HTR-8/SVneo (cell line): ENCODE measurements around the gene WDR4.
"Not testable (repeated sequence)": the region's sequence is repeated elsewhere in the genome, so short reads cannot be mapped to it uniquely, and the experiment has no call there.

Source experiments
- DNase-seq: peaks from one replicate; pipeline ENCODE4 v3.0.0; 2011; ENCODE audit warnings: low spot score, mixed read lengths; ENCODE audit not compliant: insufficient read length
- FAIRE-seq: peaks from 2 replicates; lab custom pipeline; 2011; peaks lifted over from hg19 to GRCh38; lab: Jason Lieb, UNC

WDR4 gene

GRCh38 chr21:42880352-42880751 lies 1.0 kb upstream of the WDR4 start:
- FAIRE-seq (no peak), DNase-seq (no peak)

GRCh38 chr21:42878678-42878992 lies 704 bp downstream of the WDR4 start:
- FAIRE-seq (no peak), DNase-seq (no peak)

- FAIRE-seq, DNase-seq: not testable (repeated sequence)
Measured at GRCh38 chr21:42875811-42876210, 3.5 kb downstream of the WDR4 start.

- no peak for DNase-seq
- FAIRE-seq = no peak
Measured at GRCh38 chr21:42873096-42873495, 6.2 kb downstream of the WDR4 start.

- DNase-seq (no peak), FAIRE-seq (no peak)
Measured at GRCh38 chr21:42868196-42868595, 11.1 kb downstream of the WDR4 start.

GRCh38 chr21:42865776-42866160 lies 13.6 kb downstream of the WDR4 start:
- DNase-seq (no peak), FAIRE-seq (no peak)

- FAIRE-seq (no peak), DNase-seq (no peak)
Measured at GRCh38 chr21:42864815-42865775, 14.2 kb downstream of the WDR4 start.

- FAIRE-seq = no peak
- DNase-seq = no peak
Measured at GRCh38 chr21:42864286-42864685, 15.1 kb downstream of the WDR4 start.

- FAIRE-seq = no peak
- DNase-seq = no peak
Measured at GRCh38 chr21:42863504-42863870, 15.9 kb downstream of the WDR4 start.

GRCh38 chr21:42862774-42863503 lies 16.4 kb downstream of the WDR4 start:
- no peak for FAIRE-seq
- DNase-seq = no peak

- no peak for FAIRE-seq
- DNase-seq = no peak
Measured at GRCh38 chr21:42861848-42862400, 17.4 kb downstream of the WDR4 start.

- FAIRE-seq = no peak
- no peak for DNase-seq
Measured at GRCh38 chr21:42861311-42861847, 18.0 kb downstream of the WDR4 start.

GRCh38 chr21:42860345-42860744 lies 19.0 kb downstream of the WDR4 start:
- FAIRE-seq = no peak
- no peak for DNase-seq

GRCh38 chr21:42859891-42860230 lies 19.5 kb downstream of the WDR4 start:
- no peak for DNase-seq
- no peak for FAIRE-seq

- DNase-seq (no peak), FAIRE-seq (no peak)
Measured at GRCh38 chr21:42858957-42859890, 20.1 kb downstream of the WDR4 start.

GRCh38 chr21:42858185-42858847 lies 21.0 kb downstream of the WDR4 start:
- no peak for FAIRE-seq
- DNase-seq = no peak

GRCh38 chr21:42857216-42857615 lies 22.1 kb downstream of the WDR4 start:
- DNase-seq = no peak
- FAIRE-seq = no peak

- FAIRE-seq = no peak
Measured at GRCh38 chr21:42855937-42856335, 23.4 kb downstream of the WDR4 start.

GRCh38 chr21:42855171-42855936 lies 24.0 kb downstream of the WDR4 start:
- FAIRE-seq (no peak), DNase-seq (no peak)

More at GRCh38 chr21:42855937-42856335, 23.4 kb downstream of the WDR4 start:
- no peak for DNase-seq
